NCI-H128 (cell line): ENCODE results near the gene ACTR6.
A peak's percentile ranks its signal among the peaks of the same experiment; 100 is the strongest.
"Not testable (repeated sequence)": the region's sequence is repeated elsewhere in the genome, so short reads cannot be mapped to it uniquely, and the experiment has no call there.

Experiments
- DNase-seq: peaks from one replicate; lab custom pipeline; 2025; ENCODE audit not compliant: unreplicated experiment; lab: John Stamatoyannopoulos, UW

The ACTR6 gene

GRCh38 chr12:100200463-100201181 lies at the start of gene ACTR6:
TSS of gene ACTR6 (plus strand) at chr12:100200815. CDS start at chr12:100200852, 37 bp downstream.
- DNase-seq: peak; percentile 92

- DNase-seq: no peak
Observed at GRCh38 chr12:100151769-100152168, 48.8 kb upstream of the ACTR6 start.

GRCh38 chr12:100153131-100153530 lies 47.5 kb upstream of the ACTR6 start:
- DNase-seq: no peak

- DNase-seq: no peak
Observed at GRCh38 chr12:100154474-100155247, 46.0 kb upstream of the ACTR6 start.

- DNase-seq: no peak
Observed at GRCh38 chr12:100156731-100157426, 43.7 kb upstream of the ACTR6 start.

- no peak for DNase-seq
Observed at GRCh38 chr12:100157427-100157821, 43.2 kb upstream of the ACTR6 start.

GRCh38 chr12:100158535-100158934 lies 42.1 kb upstream of the ACTR6 start:
- no peak for DNase-seq

GRCh38 chr12:100159391-100160104 lies 41.1 kb upstream of the ACTR6 start:
- DNase-seq: no peak

- DNase-seq: peak; percentile 46
Observed at GRCh38 chr12:100163416-100164152, 37.0 kb upstream of the ACTR6 start.

- DNase-seq: no peak
Observed at GRCh38 chr12:100164153-100164704, 36.4 kb upstream of the ACTR6 start.

- no peak for DNase-seq
Observed at GRCh38 chr12:100165356-100165755, 35.3 kb upstream of the ACTR6 start.

- no peak for DNase-seq
Observed at GRCh38 chr12:100166232-100166631, 34.4 kb upstream of the ACTR6 start.

GRCh38 chr12:100168562-100168961 lies 32.1 kb upstream of the ACTR6 start:
- no peak for DNase-seq

- DNase-seq: no peak
Observed at GRCh38 chr12:100169345-100169744, 31.3 kb upstream of the ACTR6 start.

- no peak for DNase-seq
Observed at GRCh38 chr12:100170313-100170858, 30.2 kb upstream of the ACTR6 start.

- no peak for DNase-seq
Observed at GRCh38 chr12:100171248-100171647, 29.4 kb upstream of the ACTR6 start.

- no peak for DNase-seq
Observed at GRCh38 chr12:100173111-100173510, 27.5 kb upstream of the ACTR6 start.

GRCh38 chr12:100174495-100174894 lies 26.1 kb upstream of the ACTR6 start:
- no peak for DNase-seq

GRCh38 chr12:100176493-100176892 lies 24.1 kb upstream of the ACTR6 start:
- not testable (repeated sequence) for DNase-seq

GRCh38 chr12:100179252-100179651 lies 21.4 kb upstream of the ACTR6 start:
- DNase-seq: no peak
